Measurements from ENCODE around the gene CDK5R1. TPM values are rescaled to one million over a fixed set of nuclear protein-coding genes. Genes with fewer than 3 reads are reported as not detected.
"Not testable (repeated sequence)": the region's sequence is repeated elsewhere in the genome, so short reads cannot be mapped to it uniquely, and the experiment has no call there.

CDK5R1 gene
- total and polyA plus RNA-seq, 7 experiments from 2014 or later = 4.9 to 21.2 (median 7.5) TPM

- ATAC-seq = no peak
- peaks cover 0 to 8% (median 0%) of the 10 kb centered on the region in 11 donors for H3K9me3 Mint-ChIP-seq
- DNase-seq = no peak
- peaks cover 0 to under 1% (median 0%) of the 10 kb centered on the region in 5 donors for H3K27me3 Mint-ChIP-seq
- peak overlapping the region; percentile 50 for H3K4me3 ChIP-seq (ENCODE audit: low read length)
- H3K36me3 Mint-ChIP-seq = peaks cover 0 to 4% (median 0%) of the 10 kb centered on the region in 5 donors
- no peaks in the 10 kb centered on the region for H3K9me3 ChIP-seq (ENCODE audit: control insufficient read depth in 2 of 3, low read length in 3 of 3)
- H3K27me3 ChIP-seq (ENCODE audit: control insufficient read depth in 2 of 2, insufficient read depth in 2 of 2, low read length in 2 of 2) = no peaks in the 10 kb centered on the region
- peak overlapping the region; percentile 82 to 99 (median 93) for H3K27ac Mint-ChIP-seq
- no peaks in the 10 kb centered on the region for H3K36me3 ChIP-seq (ENCODE audit: control insufficient read depth in 2 of 3, insufficient read depth in 3 of 3, low read length in 3 of 3)
- peaks cover 38 to 76% (median 72%) of the 10 kb centered on the region in 7 donors for H3K4me1 Mint-ChIP-seq
- POLR2A ChIA-PET = interaction anchor here (2.4 to 22.6 kb wide), 4 partner anchors 14 to 33 kb away, joined by 13 to 382 read pairs (median 78); partner anchors contain the start of gene CDK5R1
- H3K4me3 Mint-ChIP-seq = peak overlapping the region; percentile 76 to 96 (median 88)
- peak overlapping the region; percentile 60 for H3K27ac ChIP-seq (ENCODE audit: low read depth, low read length)
- intact Hi-C loops (cut with micrococcal nuclease) = loop anchor here (1.0 to 5.0 kb wide), 3 partner anchors 35 to 59 kb away; partner anchors contain the start of gene CDK5R1 (in 1 of the 2)
- peaks cover 53 to 60% of the 10 kb centered on the region in 2 donors for H3K4me1 ChIP-seq (ENCODE audit: control insufficient read depth in 2 of 2, insufficient read depth in 2 of 2, low read length in 2 of 2)
- CTCF ChIA-PET = interaction anchor here (1.0 to 1.4 kb wide), 2 partner anchors 9 to 59 kb away, joined by 3 to 5 read pairs; no protein-coding TSS in a partner anchor
Observed at GRCh38 chr17:32520737-32521404, 34.1 kb downstream of the CDK5R1 start.

GRCh38 chr17:32523017-32523680 lies 36.4 kb downstream of the CDK5R1 start:
- Histone ChIP-seq H3K4me1 (ENCODE audit: control insufficient read depth in 2 of 2, insufficient read depth in 2 of 2, low read length in 2 of 2) (peaks cover 37 to 42% of the 10 kb centered on the region in 2 donors), H3K36me3 (ENCODE audit: control insufficient read depth in 2 of 3, insufficient read depth in 3 of 3, low read length in 3 of 3) (no peaks in the 10 kb centered on the region), H3K27me3 (ENCODE audit: control insufficient read depth in 2 of 2, insufficient read depth in 2 of 2, low read length in 2 of 2) (no peaks in the 10 kb centered on the region), H3K9me3 (ENCODE audit: control insufficient read depth in 2 of 3, low read length in 3 of 3) (no peaks in the 10 kb centered on the region), H3K27ac (ENCODE audit: low read depth, low read length) (no peak overlapping the region), H3K4me3 (ENCODE audit: low read length) (peak overlapping the region; percentile 38)
- intact Hi-C loops (cut with micrococcal nuclease) = loop anchor here in 1 of 2 donors (5.0 kb wide), 1 partner anchor 34 kb away; no protein-coding TSS in a partner anchor
- ChIA-PET CTCF (interaction anchor here (1.1 to 7.9 kb wide), 4 partner anchors 31 to 61 kb away, joined by 3 to 76 read pairs (median 8); partner anchors contain the start of gene CDK5R1), POLR2A (interaction anchor here (1.2 to 22.6 kb wide), 3 partner anchors 16 to 35 kb away, joined by 8 to 382 read pairs (median 135); partner anchors contain the start of gene CDK5R1)
- peak overlapping the region in 9 of 10 donors; percentile 4 to 76 (median 56) for H3K4me3 Mint-ChIP-seq
- peak; percentile 37 for ATAC-seq
- H3K27me3 Mint-ChIP-seq = peaks cover 0 to 7% (median 0%) of the 10 kb centered on the region in 5 donors
- peaks cover 0 to 8% (median 0%) of the 10 kb centered on the region in 11 donors for H3K9me3 Mint-ChIP-seq
- peaks cover 27 to 60% (median 51%) of the 10 kb centered on the region in 7 donors for H3K4me1 Mint-ChIP-seq
- DNase-seq = peak in 1 of 9 donors; percentile 45
- H3K36me3 Mint-ChIP-seq = peaks cover 0 to 4% (median 0%) of the 10 kb centered on the region in 5 donors
- H3K27ac Mint-ChIP-seq = peak overlapping the region; percentile 34 to 85 (median 51)

- Histone ChIP-seq H3K4me3 (ENCODE audit: low read length) (peak overlapping the region; percentile 38), H3K9me3 (ENCODE audit: control insufficient read depth in 2 of 3, low read length in 3 of 3) (no peaks in the 10 kb centered on the region), H3K4me1 (ENCODE audit: control insufficient read depth in 2 of 2, insufficient read depth in 2 of 2, low read length in 2 of 2) (peaks cover 34 to 44% of the 10 kb centered on the region in 2 donors), H3K27me3 (ENCODE audit: control insufficient read depth in 2 of 2, insufficient read depth in 2 of 2, low read length in 2 of 2) (no peaks in the 10 kb centered on the region), H3K36me3 (ENCODE audit: control insufficient read depth in 2 of 3, insufficient read depth in 3 of 3, low read length in 3 of 3) (no peaks in the 10 kb centered on the region), H3K27ac (ENCODE audit: low read depth, low read length) (no peak overlapping the region)
- ATAC-seq (peak; percentile 51), DNase-seq (peak in 8 of 9 donors; percentile 8 to 58 (median 45))
- Mint-ChIP-seq H3K27ac (peak overlapping the region in 6 of 9 donors; percentile 36 to 85 (median 62)), H3K36me3 (peaks cover 0 to 4% (median 0%) of the 10 kb centered on the region in 5 donors), H3K4me1 (peaks cover 30 to 60% (median 51%) of the 10 kb centered on the region in 7 donors), H3K4me3 (peak overlapping the region; percentile 14 to 72 (median 47)), H3K27me3 (peaks cover 0 to 7% (median 0%) of the 10 kb centered on the region in 5 donors), H3K9me3 (peaks cover 0 to 8% (median 0%) of the 10 kb centered on the region in 11 donors)
- ChIA-PET CTCF (interaction anchor here (0.6 to 7.9 kb wide), 8 partner anchors 28 to 81 kb away, joined by 3 to 76 read pairs (median 4); partner anchors contain the start of gene CDK5R1), POLR2A (interaction anchor here (0.6 to 22.6 kb wide), 9 partner anchors 9 to 84 kb away, joined by 3 to 382 read pairs (median 4); partner anchors contain the start of gene CDK5R1)
- intact Hi-C loops (cut with micrococcal nuclease) = loop anchor here in 1 of 2 donors (1.0 to 5.0 kb wide), 5 partner anchors 21 to 85 kb away; no protein-coding TSS in a partner anchor
Observed at GRCh38 chr17:32523827-32524552, 37.2 kb downstream of the CDK5R1 start.

GRCh38 chr17:32524553-32524880 lies 37.7 kb downstream of the CDK5R1 start:
- intact Hi-C loops (cut with micrococcal nuclease) = loop anchor here in 1 of 2 donors (1.0 to 5.0 kb wide), 5 partner anchors 21 to 85 kb away; no protein-coding TSS in a partner anchor
- POLR2A ChIA-PET = interaction anchor here (0.6 to 22.6 kb wide), 7 partner anchors 9 to 84 kb away, joined by 3 to 382 read pairs (median 4); partner anchors contain the start of gene CDK5R1
- H3K4me3 Mint-ChIP-seq = peak overlapping the region in 5 of 10 donors; percentile 14 to 72 (median 59)
- DNase-seq; H3K9me3 Mint-ChIP-seq; H3K27ac ChIP-seq (ENCODE audit: low read depth, low read length); H3K9me3 ChIP-seq (ENCODE audit: control insufficient read depth in 2 of 3, low read length in 3 of 3); ATAC-seq; H3K36me3 Mint-ChIP-seq; H3K27me3 Mint-ChIP-seq; H3K27me3 ChIP-seq (ENCODE audit: control insufficient read depth in 2 of 2, insufficient read depth in 2 of 2, low read length in 2 of 2); H3K36me3 ChIP-seq (ENCODE audit: control insufficient read depth in 2 of 3, insufficient read depth in 3 of 3, low read length in 3 of 3): not testable (repeated sequence)
- peaks cover 31 to 63% (median 50%) of the 10 kb centered on the region in 7 donors for H3K4me1 Mint-ChIP-seq
- peak overlapping the region in 1 of 9 donors; percentile 85 for H3K27ac Mint-ChIP-seq
- H3K4me3 ChIP-seq (ENCODE audit: low read length) = peak overlapping the region; percentile 38
- CTCF ChIA-PET = interaction anchor here (0.6 to 7.9 kb wide), 8 partner anchors 29 to 81 kb away, joined by 3 to 76 read pairs (median 4); partner anchors contain the start of gene CDK5R1
- H3K4me1 ChIP-seq (ENCODE audit: control insufficient read depth in 2 of 2, insufficient read depth in 2 of 2, low read length in 2 of 2) = peaks cover 35 to 49% of the 10 kb centered on the region in 2 donors

GRCh38 chr17:32525122-32525521 lies 38.3 kb downstream of the CDK5R1 start:
- H3K9me3 ChIP-seq (ENCODE audit: control insufficient read depth in 2 of 3, low read length in 3 of 3) = no peaks in the 10 kb centered on the region
- POLR2A ChIA-PET = interaction anchor here (1.1 to 22.6 kb wide), 2 partner anchors 16 to 37 kb away, joined by 3 to 382 read pairs; partner anchors contain the start of gene CDK5R1
- H3K4me1 ChIP-seq (ENCODE audit: control insufficient read depth in 2 of 2, insufficient read depth in 2 of 2, low read length in 2 of 2) = peaks cover 30 to 45% of the 10 kb centered on the region in 2 donors
- H3K27ac ChIP-seq (ENCODE audit: low read depth, low read length) = no peak overlapping the region
- CTCF ChIA-PET = interaction anchor here (0.6 to 7.9 kb wide), 5 partner anchors 11 to 63 kb away, joined by 3 to 76 read pairs (median 4); partner anchors contain the start of gene CDK5R1
- intact Hi-C loops (cut with micrococcal nuclease) = no loop called here
- H3K27ac Mint-ChIP-seq = peak overlapping the region in 2 of 9 donors; percentile 32 to 85
- DNase-seq = no peak
- H3K4me3 Mint-ChIP-seq = no peak overlapping the region
- no peak overlapping the region for H3K4me3 ChIP-seq (ENCODE audit: low read length)
- H3K4me1 Mint-ChIP-seq = peaks cover 27 to 58% (median 44%) of the 10 kb centered on the region in 7 donors
- peaks cover 0 to 8% (median 0%) of the 10 kb centered on the region in 11 donors for H3K9me3 Mint-ChIP-seq
- ATAC-seq = no peak
- no peaks in the 10 kb centered on the region for H3K36me3 ChIP-seq (ENCODE audit: control insufficient read depth in 2 of 3, insufficient read depth in 3 of 3, low read length in 3 of 3)
- peaks cover 0 to 7% (median 0%) of the 10 kb centered on the region in 5 donors for H3K27me3 Mint-ChIP-seq
- H3K27me3 ChIP-seq (ENCODE audit: control insufficient read depth in 2 of 2, insufficient read depth in 2 of 2, low read length in 2 of 2) = no peaks in the 10 kb centered on the region
- H3K36me3 Mint-ChIP-seq = peaks cover 0 to 4% (median 0%) of the 10 kb centered on the region in 5 donors
